Measurements from ENCODE around the gene ENPP6. TPM values are rescaled to one million over a fixed set of nuclear protein-coding genes. Genes with fewer than 3 reads are reported as not detected.

ENPP6 gene
- 2.0 TPM for total RNA-seq
- 1.1 TPM for polyA plus RNA-seq
- long read RNA-seq, donor 1, result 0 reads
- long read RNA-seq, donor 2, result 0 reads
- long read RNA-seq, donor 3, result 0 reads
- long read RNA-seq, donor 4, result 0 reads
- long read RNA-seq, donor 5, result 0 reads
- long read RNA-seq, donor 6, result 0 reads
- long read RNA-seq, donor 7, result 0 reads
- long read RNA-seq, donor 8, result 0 reads
- long read RNA-seq, donor 9, result 0 reads
- long read RNA-seq, donor 10, result 0 reads

DNA sequence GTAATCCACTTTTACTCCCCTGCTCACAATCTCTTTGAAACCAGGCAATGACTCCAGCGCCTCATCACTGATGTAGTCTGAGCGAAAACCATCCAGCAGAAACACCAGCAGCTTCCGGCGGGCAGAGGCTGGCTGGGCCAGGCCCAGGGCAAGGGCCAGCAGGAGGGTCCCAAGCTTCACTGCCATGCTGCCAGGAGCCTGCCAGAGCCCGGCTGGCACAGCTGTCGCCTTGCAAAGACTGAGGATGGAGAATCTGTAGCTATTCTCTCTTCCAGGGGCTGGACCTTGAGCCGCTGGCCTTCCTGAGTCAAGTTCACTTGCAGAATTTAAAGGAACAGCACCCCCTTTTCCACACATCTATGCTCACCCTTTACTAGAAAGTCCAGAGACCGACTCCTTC lies at the start of gene ENPP6:
TSS of gene ENPP6 (minus strand) at position 240 of the 400 bp plus-strand sequence. CDS start at position 186, 54 bp downstream.
- no peak within 1 kb of the TSS for H3K27ac ChIP-seq (ENCODE audit: low read depth in 1 of 2, low read length in 1 of 2)
- no peaks in the 10 kb centered on the region for H3K4me1 ChIP-seq (ENCODE audit: control insufficient read depth in 2 of 2, insufficient read depth in 2 of 2, low read length in 2 of 2)
- no peaks in the 10 kb centered on the region for H3K9me3 ChIP-seq (ENCODE audit: control insufficient read depth in 2 of 2, insufficient read depth in 1 of 2, low read length in 1 of 2)
- no peak within 1 kb of the TSS for H3K4me3 ChIP-seq (ENCODE audit: low read length in 2 of 2)
- peaks cover 0 to 16% of the 10 kb centered on the region in 2 donors for H3K27me3 ChIP-seq (ENCODE audit: control insufficient read depth in 2 of 2, insufficient read depth in 1 of 2, low read length in 1 of 2)
- no peaks in the 10 kb centered on the region for H3K36me3 ChIP-seq (ENCODE audit: control insufficient read depth in 2 of 2, insufficient read depth in 2 of 2, low read length in 1 of 2)
- 96% methylated on average over 8 of the region's 8 CpGs for WGBS
- no peak for DNase-seq (ENCODE audit: low read depth in 6 of 9, low spot score in 9 of 9)

DNA sequence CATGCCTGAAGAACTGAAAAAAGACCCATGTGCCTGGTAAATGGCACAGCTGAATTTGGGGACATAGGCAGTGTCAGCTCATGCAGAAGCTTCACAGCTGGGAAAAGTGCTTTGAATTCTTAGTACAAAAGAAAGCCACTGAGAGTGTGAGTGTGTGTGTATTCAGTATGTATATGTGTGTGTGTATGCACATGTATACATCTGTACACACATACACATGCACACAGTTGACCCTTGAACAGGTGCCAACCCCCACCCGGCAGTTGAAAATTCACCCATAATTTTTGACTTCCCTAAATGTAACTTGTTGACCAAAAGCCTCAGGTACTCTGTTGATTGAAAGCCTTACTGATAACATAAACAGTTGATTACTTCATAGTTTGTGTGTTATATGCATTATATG lies 49.5 kb upstream of the ENPP6 start:
- Histone ChIP-seq H3K4me1 (ENCODE audit: control insufficient read depth in 2 of 2, insufficient read depth in 2 of 2, low read length in 2 of 2) (peaks cover 4 to 17% of the 10 kb centered on the region in 2 donors), H3K27me3 (ENCODE audit: control insufficient read depth in 2 of 2, insufficient read depth in 1 of 2, low read length in 1 of 2) (no peaks in the 10 kb centered on the region), H3K27ac (ENCODE audit: low read depth in 1 of 2, low read length in 1 of 2) (peak overlapping the region in 1 of 2 donors; percentile 37), H3K36me3 (ENCODE audit: control insufficient read depth in 2 of 2, insufficient read depth in 2 of 2, low read length in 1 of 2) (no peaks in the 10 kb centered on the region), H3K4me3 (ENCODE audit: low read length in 2 of 2) (peak overlapping the region in 1 of 2 donors; percentile 51), H3K9me3 (ENCODE audit: control insufficient read depth in 2 of 2, insufficient read depth in 1 of 2, low read length in 1 of 2) (peaks cover 0 to 6% of the 10 kb centered on the region in 2 donors)
- DNase-seq (ENCODE audit: low read depth in 6 of 9, low spot score in 9 of 9), result no peak
- WGBS, result 50% methylated on average over 1 of the region's 1 CpG

- no peak for DNase-seq (ENCODE audit: low read depth in 6 of 9, low spot score in 9 of 9)
- Histone ChIP-seq H3K36me3 (ENCODE audit: control insufficient read depth in 2 of 2, insufficient read depth in 2 of 2, low read length in 1 of 2) (no peaks in the 10 kb centered on the region), H3K4me3 (ENCODE audit: low read length in 2 of 2) (no peak overlapping the region)
These were observed 48.1 kb upstream of the ENPP6 start for GRCh38 chr4:184265546-184266351.

DNA sequence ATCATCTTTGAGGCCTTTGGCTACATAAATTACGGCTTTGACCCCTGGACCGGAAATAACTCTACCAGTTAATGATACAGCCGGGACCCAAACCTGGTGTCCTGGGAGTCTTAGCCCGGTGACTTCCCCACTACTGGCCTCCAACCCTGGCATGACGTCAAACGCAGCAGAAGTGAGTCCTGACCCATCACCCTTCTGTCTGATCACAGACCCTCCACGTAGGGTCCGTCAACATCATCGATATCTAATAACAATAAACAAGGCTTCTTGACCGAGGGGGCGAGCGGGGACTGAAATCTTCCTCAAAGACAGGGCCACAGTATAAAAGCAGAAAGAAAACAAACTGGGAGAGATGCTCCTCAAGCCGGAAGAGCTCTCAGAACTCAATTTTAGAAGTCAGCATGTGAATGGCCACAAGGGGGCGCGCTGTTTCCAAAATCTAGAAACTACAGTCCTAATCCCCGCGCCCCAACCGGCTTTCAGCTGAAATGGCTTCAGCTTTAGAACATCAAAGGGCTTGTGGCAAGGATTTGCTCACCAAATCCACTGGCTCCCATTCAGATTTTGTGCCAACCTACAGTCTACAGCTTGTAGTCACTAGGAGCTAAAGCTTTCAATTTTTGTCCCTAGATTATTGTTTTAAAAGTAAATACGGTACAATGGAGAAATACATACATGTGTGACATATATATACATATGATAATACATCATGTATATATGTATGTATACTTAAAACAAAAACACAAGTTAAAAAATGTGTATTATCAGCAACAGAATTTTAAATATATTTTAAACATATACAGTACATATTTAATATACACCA lies 46.4 kb upstream of the ENPP6 start:
- H3K9me3 ChIP-seq (ENCODE audit: control insufficient read depth in 2 of 2, insufficient read depth in 1 of 2, low read length in 1 of 2), result peaks cover 0 to 6% of the 10 kb centered on the region in 2 donors
- H3K4me3 ChIP-seq (ENCODE audit: low read length in 2 of 2), result no peak overlapping the region
- H3K27ac ChIP-seq (ENCODE audit: low read depth in 1 of 2, low read length in 1 of 2), result no peak overlapping the region
- H3K27me3 ChIP-seq (ENCODE audit: control insufficient read depth in 2 of 2, insufficient read depth in 1 of 2, low read length in 1 of 2), result no peaks in the 10 kb centered on the region
- no peaks in the 10 kb centered on the region for H3K36me3 ChIP-seq (ENCODE audit: control insufficient read depth in 2 of 2, insufficient read depth in 2 of 2, low read length in 1 of 2)
- H3K4me1 ChIP-seq (ENCODE audit: control insufficient read depth in 2 of 2, insufficient read depth in 2 of 2, low read length in 2 of 2), result peaks cover 4 to 15% of the 10 kb centered on the region in 2 donors
- peak; percentile 74 to 96 (median 88) for DNase-seq (ENCODE audit: low read depth in 6 of 9, low spot score in 9 of 9)
- 36% methylated on average over 19 of the region's 19 CpGs for WGBS

More at GRCh38 chr4:184265546-184266351, 48.1 kb upstream of the ENPP6 start:
- H3K27me3 ChIP-seq (ENCODE audit: control insufficient read depth in 2 of 2, insufficient read depth in 1 of 2, low read length in 1 of 2), result no peaks in the 10 kb centered on the region
- H3K9me3 ChIP-seq (ENCODE audit: control insufficient read depth in 2 of 2, insufficient read depth in 1 of 2, low read length in 1 of 2), result peaks cover 0 to 6% of the 10 kb centered on the region in 2 donors
- 91% methylated on average over 16 of the region's 16 CpGs for WGBS
- H3K27ac ChIP-seq (ENCODE audit: low read depth in 1 of 2, low read length in 1 of 2), result peak overlapping the region; percentile 10 to 49
- peaks cover 4 to 17% of the 10 kb centered on the region in 2 donors for H3K4me1 ChIP-seq (ENCODE audit: control insufficient read depth in 2 of 2, insufficient read depth in 2 of 2, low read length in 2 of 2)

DNA sequence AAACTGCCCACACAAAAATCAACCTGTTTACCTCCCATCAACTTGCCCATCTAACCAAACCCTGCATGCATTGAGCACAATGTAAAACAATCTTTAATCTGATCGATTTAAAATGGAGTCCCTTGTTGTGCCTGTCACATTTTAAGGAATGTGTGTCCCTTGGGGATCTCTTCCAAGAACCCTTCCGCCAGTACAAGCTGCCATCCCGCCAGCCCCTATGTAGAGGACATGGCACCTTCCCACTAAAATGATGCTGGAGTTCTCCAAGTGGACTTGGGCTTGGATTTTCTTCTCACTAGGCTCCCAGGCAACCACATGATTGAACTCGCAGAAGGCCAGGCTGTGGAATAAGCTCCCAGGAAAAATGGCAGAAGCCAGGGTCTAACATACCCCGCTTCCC lies 45.8 kb upstream of the ENPP6 start:
- WGBS, result 98% methylated on average over 5 of the region's 5 CpGs
- Histone ChIP-seq H3K36me3 (ENCODE audit: control insufficient read depth in 2 of 2, insufficient read depth in 2 of 2, low read length in 1 of 2) (no peaks in the 10 kb centered on the region), H3K4me1 (ENCODE audit: control insufficient read depth in 2 of 2, insufficient read depth in 2 of 2, low read length in 2 of 2) (peaks cover 4 to 15% of the 10 kb centered on the region in 2 donors), H3K9me3 (ENCODE audit: control insufficient read depth in 2 of 2, insufficient read depth in 1 of 2, low read length in 1 of 2) (peaks cover 0 to 6% of the 10 kb centered on the region in 2 donors), H3K4me3 (ENCODE audit: low read length in 2 of 2) (no peak overlapping the region), H3K27ac (ENCODE audit: low read depth in 1 of 2, low read length in 1 of 2) (no peak overlapping the region), H3K27me3 (ENCODE audit: control insufficient read depth in 2 of 2, insufficient read depth in 1 of 2, low read length in 1 of 2) (no peaks in the 10 kb centered on the region)
- DNase-seq (ENCODE audit: low read depth in 6 of 9, low spot score in 9 of 9), result no peak

GRCh38 chr4:184262901-184263300 lies 45.2 kb upstream of the ENPP6 start:
- no peaks in the 10 kb centered on the region for H3K27me3 ChIP-seq (ENCODE audit: control insufficient read depth in 2 of 2, insufficient read depth in 1 of 2, low read length in 1 of 2)
- DNase-seq (ENCODE audit: low read depth in 6 of 9, low spot score in 9 of 9), result no peak
- H3K36me3 ChIP-seq (ENCODE audit: control insufficient read depth in 2 of 2, insufficient read depth in 2 of 2, low read length in 1 of 2), result no peaks in the 10 kb centered on the region
- H3K4me3 ChIP-seq (ENCODE audit: low read length in 2 of 2), result no peak overlapping the region
- H3K9me3 ChIP-seq (ENCODE audit: control insufficient read depth in 2 of 2, insufficient read depth in 1 of 2, low read length in 1 of 2), result peaks cover 0 to 5% of the 10 kb centered on the region in 2 donors
- H3K4me1 ChIP-seq (ENCODE audit: control insufficient read depth in 2 of 2, insufficient read depth in 2 of 2, low read length in 2 of 2), result peaks cover 4 to 12% of the 10 kb centered on the region in 2 donors
- H3K27ac ChIP-seq (ENCODE audit: low read depth in 1 of 2, low read length in 1 of 2), result no peak overlapping the region

DNA sequence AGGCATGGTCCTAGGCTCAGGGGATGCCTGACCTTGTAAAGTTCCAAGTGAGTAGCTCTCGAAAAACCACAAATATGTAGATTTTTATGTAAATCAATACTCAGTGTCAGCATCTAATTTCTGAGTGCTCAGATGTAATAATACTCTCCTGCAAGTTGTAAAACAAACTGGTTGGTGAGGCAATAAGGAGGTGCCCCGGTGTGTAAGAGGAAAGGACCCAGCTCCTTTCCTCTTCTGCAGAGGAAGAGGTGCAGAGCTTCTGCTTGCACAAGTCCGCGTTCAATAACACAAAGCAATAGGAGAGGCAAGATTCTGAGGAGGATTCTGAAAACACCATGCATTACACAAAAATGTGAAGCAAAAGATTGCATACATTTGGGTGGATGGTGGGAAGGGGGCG lies 43.6 kb upstream of the ENPP6 start:
- Histone ChIP-seq H3K27ac (ENCODE audit: low read depth in 1 of 2, low read length in 1 of 2) (no peak overlapping the region), H3K36me3 (ENCODE audit: control insufficient read depth in 2 of 2, insufficient read depth in 2 of 2, low read length in 1 of 2) (no peaks in the 10 kb centered on the region), H3K9me3 (ENCODE audit: control insufficient read depth in 2 of 2, insufficient read depth in 1 of 2, low read length in 1 of 2) (no peaks in the 10 kb centered on the region), H3K4me1 (ENCODE audit: control insufficient read depth in 2 of 2, insufficient read depth in 2 of 2, low read length in 2 of 2) (peaks cover 0 to 3% of the 10 kb centered on the region in 2 donors), H3K4me3 (ENCODE audit: low read length in 2 of 2) (no peak overlapping the region), H3K27me3 (ENCODE audit: control insufficient read depth in 2 of 2, insufficient read depth in 1 of 2, low read length in 1 of 2) (no peaks in the 10 kb centered on the region)
- WGBS, result 89% methylated on average over 5 of the region's 5 CpGs
- no peak for DNase-seq (ENCODE audit: low read depth in 6 of 9, low spot score in 9 of 9)

- 78% methylated on average over 6 of the region's 6 CpGs for WGBS
- peaks cover 0 to 3% of the 10 kb centered on the region in 2 donors for H3K4me1 ChIP-seq (ENCODE audit: control insufficient read depth in 2 of 2, insufficient read depth in 2 of 2, low read length in 2 of 2)
- no peak overlapping the region for H3K27ac ChIP-seq (ENCODE audit: low read depth in 1 of 2, low read length in 1 of 2)
- no peaks in the 10 kb centered on the region for H3K36me3 ChIP-seq (ENCODE audit: control insufficient read depth in 2 of 2, insufficient read depth in 2 of 2, low read length in 1 of 2)
- DNase-seq (ENCODE audit: low read depth in 6 of 9, low spot score in 9 of 9), result no peak
- H3K4me3 ChIP-seq (ENCODE audit: low read length in 2 of 2), result no peak overlapping the region
- H3K9me3 ChIP-seq (ENCODE audit: control insufficient read depth in 2 of 2, insufficient read depth in 1 of 2, low read length in 1 of 2), result no peaks in the 10 kb centered on the region
- H3K27me3 ChIP-seq (ENCODE audit: control insufficient read depth in 2 of 2, insufficient read depth in 1 of 2, low read length in 1 of 2), result no peaks in the 10 kb centered on the region
These were observed 42.2 kb upstream of the ENPP6 start for GRCh38 chr4:184259866-184260265.
